HG03045 (cell line): ENCODE data around the gene PLCD3.
"Not testable (repeated sequence)": the region's sequence is repeated elsewhere in the genome, so short reads cannot be mapped to it uniquely, and the experiment has no call there.

ENCODE experiments used
- ATAC-seq: cut with Tn5 transposase; IDR thresholded peaks from one replicate; pipeline ENCODE4 v1.9.1; 2021; ENCODE audit warnings: mild to moderate bottlenecking, moderate library complexity; ENCODE audit not compliant: unreplicated experiment

Gene PLCD3

DNA sequence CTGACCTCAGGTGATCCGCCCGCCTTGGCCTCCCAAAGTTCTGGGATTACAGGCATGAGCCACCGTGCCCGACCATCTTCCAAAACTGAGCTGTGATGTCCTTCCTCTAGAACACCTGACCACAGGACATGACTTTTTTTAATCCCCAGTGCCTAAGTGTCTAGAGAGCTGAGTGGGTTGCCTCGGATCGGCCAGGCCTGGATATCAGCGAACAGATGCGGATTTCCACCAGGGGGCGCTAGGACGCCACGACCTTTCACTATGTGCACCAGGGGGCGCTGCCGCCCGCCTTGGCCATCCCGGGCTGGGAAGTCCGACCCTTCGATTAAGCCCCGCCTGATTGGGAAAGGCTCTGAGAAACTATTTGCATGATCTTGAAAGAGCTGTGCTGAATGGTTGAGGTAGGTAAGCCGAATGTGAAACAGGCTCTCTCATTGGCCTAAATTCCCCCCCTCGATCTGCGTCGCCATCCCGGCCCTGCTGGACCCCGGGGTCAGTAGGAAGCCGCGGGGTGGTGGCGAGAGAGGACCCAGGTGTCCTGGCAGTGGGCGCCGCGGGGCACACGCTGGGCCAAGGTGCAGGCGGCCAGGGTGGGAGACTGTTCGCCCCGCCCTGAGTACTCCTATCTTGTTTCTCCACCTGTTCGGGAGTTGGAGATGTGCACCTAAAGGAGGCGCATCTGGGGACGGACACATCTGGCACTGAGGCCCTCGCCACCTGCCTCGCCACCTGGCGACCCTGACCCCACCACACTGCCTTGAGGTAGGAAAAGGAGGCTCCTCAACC is 3.1 kb upstream of the PLCD3 start, which contains the start of gene ACBD4:
Gene ACBD4, plus strand, starts transcription at position 496 of the 786 bp plus-strand sequence. CDS start 458 bp downstream, outside the sequence.
- peak; percentile 72 for ATAC-seq

DNA sequence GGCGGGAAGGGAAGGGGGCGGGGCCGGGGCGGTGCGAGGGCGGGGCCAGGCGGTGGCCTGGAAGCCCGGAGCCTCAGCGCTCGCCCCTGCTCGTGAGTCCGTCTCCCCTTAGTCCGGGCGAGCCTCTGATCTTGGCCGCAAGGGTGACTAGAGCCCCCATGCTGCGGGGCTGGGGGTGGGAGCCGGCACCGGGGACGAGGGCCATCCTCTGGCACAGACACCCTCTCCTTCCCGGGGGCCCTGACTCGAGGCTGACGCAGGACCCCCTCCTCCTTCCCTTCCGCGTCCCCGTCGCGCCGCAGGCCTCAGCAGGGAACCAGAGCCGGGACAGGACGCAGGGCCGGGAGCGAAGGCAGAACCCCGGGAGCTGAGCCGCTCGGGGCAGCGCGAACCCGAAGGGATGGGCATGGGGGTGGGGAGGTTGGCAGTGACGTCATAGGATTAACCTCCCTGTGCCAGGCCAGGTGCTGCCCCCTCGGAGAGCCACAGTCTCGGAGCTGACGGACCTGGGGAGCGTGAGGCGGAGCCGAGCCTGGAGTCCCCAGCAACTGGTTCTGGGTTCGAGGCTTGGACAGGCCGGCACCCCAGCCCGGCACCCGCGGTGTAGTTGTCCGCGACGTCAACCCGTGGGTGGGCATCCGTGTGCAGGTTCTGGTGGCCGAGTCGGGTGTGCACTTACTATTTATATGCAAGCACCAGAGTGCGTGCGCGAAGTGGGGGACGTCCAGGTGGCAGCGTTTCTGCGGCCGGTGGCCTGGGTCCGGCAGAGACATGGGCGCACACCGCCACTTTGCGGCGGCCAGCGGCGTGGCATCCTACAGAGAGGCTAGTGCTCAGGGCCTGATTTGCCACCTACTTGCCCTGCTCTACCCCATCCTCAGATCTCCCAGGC is 503 bp upstream of the PLCD3 start:
- ATAC-seq = peak; percentile 30

DNA sequence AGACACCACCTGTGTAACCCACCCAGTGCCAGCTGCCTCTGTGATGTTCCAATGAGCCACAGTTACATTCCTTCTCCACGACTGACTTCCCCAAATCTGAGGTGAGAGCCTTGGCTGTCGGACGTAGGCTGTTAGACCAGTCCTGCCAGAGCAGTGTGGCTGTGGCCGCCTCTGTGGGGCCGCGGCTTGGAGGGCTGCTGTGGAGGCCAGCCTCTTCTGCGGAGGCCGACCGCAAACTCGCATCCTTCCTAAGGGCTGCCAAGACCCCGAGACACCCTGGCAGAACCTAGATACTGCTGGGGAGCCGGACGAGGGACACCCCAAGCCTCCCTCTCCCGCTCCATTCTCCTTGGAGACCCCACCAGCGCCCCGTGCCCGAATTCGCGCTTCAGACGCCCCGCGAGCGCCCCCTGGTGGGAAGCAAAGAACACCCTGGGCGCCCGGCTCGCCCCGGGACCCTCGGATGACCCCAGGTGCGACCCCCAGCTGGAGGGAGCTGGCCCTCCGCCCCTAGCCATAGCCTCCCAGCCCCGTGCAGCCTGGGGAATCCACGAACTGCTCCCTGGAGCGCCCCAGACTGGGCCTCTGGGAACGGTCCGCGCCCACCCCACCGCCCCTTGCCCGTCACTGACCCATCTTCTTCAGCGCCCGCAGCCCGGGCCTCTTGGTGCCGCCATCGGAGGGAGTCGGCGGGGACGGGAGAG is 547 bp downstream of the PLCD3 start:
- no peak for ATAC-seq

DNA sequence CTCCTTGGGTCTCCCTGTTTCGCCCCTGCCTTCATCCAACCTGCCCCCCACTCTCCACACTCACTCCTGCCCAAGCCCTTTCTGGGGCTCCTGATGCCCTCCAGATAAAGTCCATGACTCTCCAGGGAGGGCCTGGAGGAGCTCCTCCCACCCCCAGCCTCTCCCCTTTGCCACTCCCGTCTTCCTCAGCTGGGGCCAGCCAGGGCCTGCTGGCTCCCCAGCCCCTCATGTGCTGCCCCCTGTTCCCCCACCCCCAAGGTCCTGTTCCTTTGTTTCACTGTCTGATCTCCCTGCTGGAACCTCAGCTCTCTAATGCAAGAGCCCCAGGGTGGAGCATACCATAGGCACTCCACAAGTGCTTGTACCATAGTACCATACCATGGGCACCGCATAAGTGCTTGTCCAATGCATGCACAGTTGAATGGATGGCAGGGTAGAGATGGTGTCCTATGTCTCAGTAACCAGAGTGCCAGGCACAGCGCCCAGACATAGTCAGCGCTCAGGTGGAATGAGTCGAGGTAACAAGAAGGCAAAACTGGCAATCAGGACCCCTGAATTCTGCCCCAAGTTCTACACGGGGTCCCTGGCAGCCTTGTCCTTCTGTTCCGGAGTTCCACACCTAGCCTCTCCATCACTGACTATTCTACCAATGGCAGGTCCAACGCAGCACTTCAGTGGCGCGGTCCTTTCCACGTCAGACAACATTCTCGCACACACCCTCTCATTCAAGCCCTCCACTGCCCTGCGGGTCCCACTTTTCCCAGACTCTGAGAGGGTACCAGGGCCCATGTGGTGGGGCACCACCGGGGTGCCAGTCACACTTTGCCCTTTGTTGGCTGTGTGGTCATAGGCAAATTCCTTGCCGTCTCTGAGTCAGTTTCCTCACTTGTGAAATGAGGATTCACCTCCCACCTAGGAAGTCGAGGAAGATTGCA is 1.4 kb downstream of the PLCD3 start:
- no peak for ATAC-seq

DNA sequence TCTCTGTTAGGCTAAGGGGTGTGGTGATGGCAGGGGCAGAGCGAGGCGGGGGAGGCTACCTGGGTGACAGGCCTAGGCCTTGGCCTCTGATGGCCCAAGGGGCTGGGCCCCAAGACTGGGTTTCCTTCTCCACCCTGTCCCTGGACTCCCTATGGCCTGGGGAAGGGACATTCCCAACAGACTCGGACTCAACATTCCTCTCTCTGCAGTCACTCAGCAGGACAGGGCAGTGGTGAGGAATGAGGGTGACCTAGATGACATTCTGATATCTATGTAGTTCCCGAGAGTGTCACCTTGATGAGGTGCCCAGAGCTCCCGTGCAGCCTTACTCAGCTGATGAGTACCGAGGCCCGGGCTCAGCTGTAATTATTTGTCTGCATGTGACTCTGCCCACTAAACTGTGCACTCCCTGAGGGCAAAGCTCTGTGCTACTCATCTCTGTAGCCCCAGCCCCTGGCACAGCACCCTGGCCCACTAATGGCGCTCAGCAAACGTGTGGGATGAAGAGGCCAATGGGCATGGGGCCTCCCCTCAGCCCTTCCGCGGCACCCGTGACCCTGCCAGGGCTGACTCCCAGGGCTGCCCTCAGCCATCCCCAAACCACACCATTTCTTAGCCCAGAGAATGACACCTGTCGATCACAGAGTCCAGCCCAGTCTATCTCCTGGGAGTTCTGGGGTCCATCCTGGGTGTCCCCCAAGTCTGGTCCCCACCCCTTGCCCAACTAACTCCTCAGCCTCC is 2.2 kb downstream of the PLCD3 start:
- no peak for ATAC-seq

DNA sequence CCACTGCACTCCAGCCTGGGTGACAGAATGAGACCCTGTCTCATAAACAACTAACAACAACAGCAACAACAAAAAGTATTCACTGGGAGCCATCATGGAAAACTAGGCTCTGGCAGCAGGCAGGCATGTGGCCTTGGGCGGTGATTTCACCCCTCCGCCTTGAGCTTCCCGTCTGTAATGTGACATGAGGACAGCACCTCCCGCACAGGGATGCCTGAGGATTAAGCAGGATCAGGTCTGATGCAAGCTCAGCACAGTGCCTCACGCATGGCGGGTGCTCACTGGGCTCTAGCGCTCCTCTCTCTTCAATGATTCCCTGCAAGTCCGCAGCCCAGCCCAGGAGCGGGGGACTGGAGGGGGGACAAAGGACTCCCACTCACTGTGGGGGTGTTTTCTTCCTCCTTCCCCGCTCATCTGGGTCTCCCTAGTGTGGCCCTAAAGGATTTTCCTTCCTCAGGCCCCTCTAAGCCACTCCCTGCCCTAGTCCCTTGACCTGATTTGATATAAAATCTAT is 2.8 kb downstream of the PLCD3 start:
- ATAC-seq = no peak

DNA sequence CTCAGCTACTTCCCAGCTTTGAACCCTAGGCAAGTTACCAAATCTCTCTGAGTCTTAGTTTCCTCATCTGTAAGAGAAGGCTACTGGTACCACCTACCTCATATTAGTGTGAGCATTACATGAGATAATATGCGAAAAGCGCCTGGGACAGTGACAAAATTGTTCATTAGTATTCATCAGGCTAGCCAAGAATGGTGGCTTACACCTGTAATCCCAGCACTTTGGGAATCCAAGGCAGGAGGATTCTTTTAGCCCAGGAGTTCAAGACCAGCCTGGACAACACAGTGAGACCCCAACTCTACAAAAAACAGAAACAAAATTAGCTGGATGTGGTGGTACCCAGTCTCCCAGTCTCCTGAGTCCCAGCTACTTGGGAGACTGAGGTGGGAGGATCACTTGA is 3.3 kb downstream of the PLCD3 start:
- no peak for ATAC-seq

DNA sequence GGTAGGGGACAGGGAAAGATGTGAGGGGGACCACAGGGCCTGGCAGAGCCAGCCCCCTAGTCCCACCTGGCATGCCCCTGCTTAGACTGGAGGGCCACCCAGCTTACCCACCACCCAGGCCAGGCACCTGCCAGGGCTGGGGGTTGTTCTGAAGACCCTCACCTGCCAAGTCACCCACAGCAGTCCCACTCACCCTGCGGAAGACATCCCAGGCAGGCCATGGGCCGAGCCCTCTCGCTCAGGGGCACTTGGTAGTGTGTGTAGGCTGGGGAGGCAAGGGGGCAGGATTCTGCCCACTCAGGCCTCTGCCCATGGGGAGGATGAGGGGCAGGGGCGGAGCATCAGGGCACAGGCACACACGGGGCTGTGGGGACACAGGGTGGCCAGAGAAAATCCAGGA is 4.0 kb downstream of the PLCD3 start:
- ATAC-seq = no peak

DNA sequence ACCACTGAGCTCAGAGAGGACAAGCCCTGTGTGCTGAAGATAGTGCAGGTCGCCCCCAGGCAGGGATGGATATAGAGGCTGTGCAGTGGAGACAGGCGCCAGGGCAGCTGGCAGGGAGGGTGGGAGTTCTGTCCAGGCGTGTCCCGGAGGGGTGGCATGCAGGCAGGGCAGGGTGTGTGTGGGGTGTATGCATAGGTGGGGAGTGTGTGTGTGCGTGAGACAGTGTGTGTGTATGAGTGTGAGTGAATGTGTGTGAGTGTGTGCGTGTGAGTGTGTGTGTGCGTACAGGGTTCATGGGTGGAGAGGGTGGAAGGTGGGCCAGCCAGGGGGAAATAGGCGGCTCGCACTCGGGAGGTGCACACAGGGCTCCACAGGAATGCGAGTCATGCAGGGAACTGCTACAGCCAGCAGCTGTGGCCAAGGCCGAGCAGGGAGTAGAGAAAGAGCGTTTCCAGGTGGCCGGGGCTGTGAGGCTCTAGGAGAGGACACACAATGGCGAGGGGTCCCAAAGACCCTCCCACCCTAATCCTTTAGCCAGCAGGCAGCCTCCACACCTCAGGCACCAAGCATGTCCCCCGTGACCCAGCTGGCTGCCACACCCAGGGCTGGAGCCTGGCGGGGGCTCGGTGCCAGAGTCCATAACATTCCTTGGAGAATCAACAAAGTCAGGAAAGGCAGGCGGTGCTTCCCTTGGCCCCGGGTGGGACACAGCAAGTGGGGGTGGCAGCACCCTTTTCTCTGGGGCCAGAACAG is 4.6 kb downstream of the PLCD3 start:
- no peak for ATAC-seq

DNA sequence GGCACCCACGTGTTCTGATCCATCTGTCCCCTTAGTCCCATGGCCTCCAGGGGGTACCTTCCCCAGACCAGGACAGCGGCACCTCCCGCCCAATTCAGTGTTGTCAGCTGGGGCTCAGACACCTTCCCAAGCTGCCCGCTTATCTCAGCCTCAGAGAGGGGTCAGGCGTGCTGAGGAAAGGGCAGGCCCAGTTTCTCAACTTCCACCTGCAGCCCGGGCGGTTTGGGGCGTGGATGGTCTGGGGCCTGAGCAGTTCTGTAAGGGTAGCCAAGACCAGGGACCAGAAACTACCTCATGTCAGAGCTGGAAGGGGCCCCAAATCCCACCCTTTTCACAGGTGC is 5.1 kb downstream of the PLCD3 start:
- ATAC-seq = no peak

DNA sequence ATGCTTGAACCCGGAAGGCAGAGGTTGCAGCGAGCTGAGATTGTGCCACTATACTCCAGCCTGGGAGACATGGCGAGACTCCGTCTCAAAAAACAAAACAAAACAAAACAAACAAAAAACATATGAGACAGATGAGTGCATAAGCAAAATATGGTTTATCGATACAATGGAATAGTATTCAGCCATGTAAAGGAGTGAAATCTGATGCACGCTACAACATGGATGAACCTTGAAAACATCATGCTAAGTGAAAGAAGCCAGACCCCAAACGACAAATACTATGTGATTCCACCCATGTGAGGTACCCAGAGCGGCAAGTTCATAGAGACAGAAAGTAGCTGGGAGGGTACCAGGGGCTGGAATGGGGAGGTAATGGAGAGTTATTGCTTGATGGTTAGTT is 6.8 kb downstream of the PLCD3 start:
- no peak for ATAC-seq

DNA sequence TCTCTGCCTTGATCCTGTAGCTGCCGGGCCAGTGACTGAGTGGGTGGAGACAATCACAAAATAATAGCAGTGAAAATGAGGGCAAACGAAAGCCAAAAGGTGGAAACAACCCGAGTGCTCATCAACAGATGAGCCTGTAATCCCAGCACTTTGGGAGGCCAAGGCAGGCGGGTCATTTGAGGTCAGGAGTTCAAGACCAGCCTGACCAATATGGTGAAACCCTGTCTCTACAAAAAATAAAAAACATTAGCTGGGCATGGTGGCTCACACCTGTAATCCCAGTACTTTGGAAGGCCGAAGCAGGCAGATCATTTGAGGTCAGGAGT is 7.6 kb downstream of the PLCD3 start:
- ATAC-seq = not testable (repeated sequence)

DNA sequence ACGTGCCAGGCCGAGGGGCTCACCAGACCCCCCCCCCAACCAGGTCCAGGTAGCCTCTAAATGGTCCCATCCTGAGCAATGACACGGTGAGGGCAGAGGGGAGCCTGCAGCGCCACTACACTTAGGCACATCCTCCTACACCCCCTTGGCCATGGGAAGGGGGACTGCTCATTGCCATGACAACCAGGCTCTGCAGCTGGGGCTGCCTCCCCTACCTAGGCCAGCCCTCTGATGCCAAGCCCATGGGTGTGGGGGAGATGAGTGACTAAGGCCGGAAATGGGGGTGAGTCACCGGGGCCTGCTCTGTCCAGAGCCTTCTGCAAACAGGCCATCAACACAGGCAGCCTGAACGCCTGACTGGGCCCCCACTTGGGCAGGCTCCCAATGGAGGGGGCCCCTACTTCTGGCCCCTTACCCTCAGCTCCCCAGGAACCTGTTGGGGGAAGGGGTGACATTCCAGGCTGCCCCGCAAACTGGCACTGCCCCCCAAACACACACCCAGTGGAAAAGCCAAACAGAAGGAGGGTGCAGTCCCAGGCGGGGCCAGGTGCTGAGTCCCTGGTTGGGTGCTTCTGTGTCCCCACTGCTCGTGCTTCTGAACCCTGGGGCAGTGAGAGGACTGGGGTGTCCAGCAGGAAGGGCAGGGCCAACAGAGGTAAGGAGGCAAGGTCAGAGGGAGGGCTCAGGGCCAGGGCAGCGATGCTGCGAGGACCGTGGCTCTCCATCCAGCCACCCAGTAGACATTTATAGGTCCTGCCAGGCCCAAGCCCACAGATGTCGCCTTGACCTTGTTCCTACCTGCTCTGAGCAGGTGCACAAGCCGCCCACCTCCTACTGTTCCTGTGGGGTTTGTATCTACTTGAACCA is 8.2 kb downstream of the PLCD3 start:
- no peak for ATAC-seq

DNA sequence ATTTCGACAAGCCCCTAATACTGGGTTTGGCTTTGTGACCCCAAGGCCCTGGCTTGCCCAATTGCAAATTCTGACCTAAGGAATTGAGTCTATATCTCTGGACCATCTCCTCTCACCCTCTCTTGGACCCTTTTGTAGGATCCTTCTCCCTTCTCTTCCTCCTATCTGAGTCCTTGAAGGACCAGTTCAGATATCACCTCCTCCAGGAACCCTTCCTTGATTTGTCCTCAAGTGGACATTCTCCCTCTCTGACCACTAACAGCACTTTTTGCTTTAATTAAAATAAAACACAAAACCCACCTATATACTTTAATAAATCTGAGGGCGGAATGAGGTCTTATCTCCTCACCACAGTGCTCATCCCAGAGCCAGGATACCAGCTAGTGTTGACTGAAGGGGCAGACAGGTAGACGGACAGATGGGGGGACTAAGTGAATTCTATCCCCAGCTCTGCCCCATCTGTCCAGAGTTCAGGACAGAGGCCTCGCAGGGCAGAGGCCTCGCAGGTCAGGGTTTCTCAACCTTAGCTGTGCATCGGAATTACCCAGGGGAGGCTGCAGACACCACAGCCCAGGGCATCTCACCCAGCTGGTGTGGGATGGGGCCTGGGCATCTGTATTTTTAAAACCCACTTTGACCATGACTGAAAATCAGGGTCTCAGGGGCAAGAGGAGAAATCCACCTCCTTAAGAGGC is 9.1 kb downstream of the PLCD3 start:
- no peak for ATAC-seq

DNA sequence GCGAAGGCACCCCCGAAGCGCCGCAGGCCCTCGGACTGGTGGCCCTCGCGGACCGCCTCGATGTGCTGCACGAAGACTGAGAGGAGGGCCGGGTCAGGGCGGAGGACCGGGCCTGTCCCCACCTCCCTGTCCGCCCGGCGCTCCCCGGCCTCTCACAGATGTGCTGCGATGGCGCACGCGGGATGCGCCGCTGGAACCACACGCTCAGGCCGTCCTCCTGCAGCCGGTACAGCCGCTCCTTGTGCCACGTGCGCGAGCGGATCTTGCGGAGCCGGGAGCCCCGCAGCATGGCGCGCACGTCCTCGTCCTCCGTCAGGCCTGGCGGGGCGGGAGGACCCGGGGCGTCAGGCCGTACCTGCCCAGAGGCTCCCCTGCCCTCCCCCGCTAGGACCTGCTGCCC is 11.3 kb downstream of the PLCD3 start:
- no peak for ATAC-seq

DNA sequence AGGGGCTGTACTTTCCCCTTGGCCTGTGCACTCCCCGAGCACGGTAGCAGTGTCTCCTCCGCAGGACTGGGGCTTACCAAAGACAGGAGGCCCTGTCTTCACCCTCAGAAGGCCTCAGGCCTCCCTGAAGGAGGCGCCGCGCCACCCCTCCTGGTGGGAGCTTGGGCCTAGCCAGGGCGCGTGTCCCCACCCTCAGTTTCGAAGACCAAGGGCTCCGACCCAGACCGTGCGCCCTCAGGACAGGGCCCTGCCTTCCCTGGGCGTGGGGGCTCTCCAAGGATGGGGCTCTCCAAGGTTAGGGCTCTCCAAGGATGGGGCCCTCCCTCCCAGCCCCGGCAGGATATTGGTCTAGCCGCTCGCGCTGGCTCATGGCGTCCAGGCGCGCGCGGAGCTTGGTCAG is 11.8 kb downstream of the PLCD3 start:
- no peak for ATAC-seq

DNA sequence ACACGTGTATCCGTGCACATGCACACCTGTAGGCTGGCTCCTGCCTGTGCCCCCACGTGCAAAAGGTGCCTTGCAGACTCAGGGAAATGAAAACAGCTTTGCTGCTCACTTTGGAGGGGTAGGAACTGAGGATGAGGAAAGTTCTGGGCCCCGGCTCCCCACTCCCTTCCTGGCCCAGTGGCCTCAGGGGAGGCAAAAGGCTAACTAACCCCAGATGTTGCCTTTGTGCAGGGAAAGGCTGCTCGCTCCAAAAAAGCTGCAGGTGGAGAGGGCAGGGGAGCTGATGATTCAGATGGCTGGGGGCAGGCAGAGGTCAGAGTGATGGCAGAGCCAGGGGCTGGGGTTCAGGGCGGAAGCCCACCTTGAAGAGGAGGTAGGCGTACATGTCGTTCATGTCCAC is 12.4 kb downstream of the PLCD3 start:
- ATAC-seq = no peak
